A673 (cell line): Measurements from ENCODE around the gene ARHGAP18.

Source experiments
- CTCF ChIP-seq: fragments of 300-800, 200-600 bp; sonication (generic); conservative IDR thresholded peaks from 2 replicates; pipeline ENCODE4 v1.5.1; 2017; ENCODE audit warnings: low read depth, mild to moderate bottlenecking, antibody characterized with exemption, low read length, moderate library complexity, mixed read lengths
- EZH2 ChIP-seq: fragments of 200-600 bp; sonication (generic); IDR thresholded peaks from 2 replicates; pipeline ENCODE4 v1.6.1; 2017; ENCODE audit warnings: borderline replicate concordance, low read depth, mild to moderate bottlenecking, mixed read lengths, antibody characterized with exemption, low read length; ENCODE audit not compliant: poor library complexity, severe bottlenecking

GRCh38 chr6:129751384-129751783, 41.4 kb upstream of the ARHGAP18 start:
- TF ChIP-seq EZH2 (no peak), CTCF (no peak)
